HG02678 (cell line): ENCODE data around the gene C10orf90.

ENCODE experiments used
- ATAC-seq: cut with Tn5 transposase; IDR thresholded peaks from one replicate; pipeline ENCODE4 v1.9.1; 2021; ENCODE audit warnings: mild to moderate bottlenecking, moderate library complexity; ENCODE audit not compliant: unreplicated experiment

C10orf90 gene

GRCh38 chr10:126670056-126670894 lies at the start of gene C10orf90:
TSS of gene C10orf90 (minus strand) at chr10:126670693. CDS start at chr10:126670480, 213 bp downstream.
- ATAC-seq, result no peak

GRCh38 chr10:126716366-126716765 lies 45.9 kb upstream of the C10orf90 start:
- no peak for ATAC-seq

- no peak for ATAC-seq
Observed at GRCh38 chr10:126713594-126713993, 43.1 kb upstream of the C10orf90 start.

- no peak for ATAC-seq
Observed at GRCh38 chr10:126712681-126713080, 42.2 kb upstream of the C10orf90 start.

GRCh38 chr10:126705951-126706565 lies 35.6 kb upstream of the C10orf90 start:
- no peak for ATAC-seq

GRCh38 chr10:126705131-126705530 lies 34.6 kb upstream of the C10orf90 start:
- ATAC-seq, result no peak

- ATAC-seq, result no peak
Observed at GRCh38 chr10:126704649-126705048, 34.2 kb upstream of the C10orf90 start.

- ATAC-seq, result no peak
Observed at GRCh38 chr10:126702181-126702580, 31.7 kb upstream of the C10orf90 start.

- no peak for ATAC-seq
Observed at GRCh38 chr10:126701526-126701925, 31.0 kb upstream of the C10orf90 start.

- no peak for ATAC-seq
Observed at GRCh38 chr10:126696684-126697083, 26.2 kb upstream of the C10orf90 start.

GRCh38 chr10:126691456-126691855 lies 21.0 kb upstream of the C10orf90 start:
- ATAC-seq, result no peak

- ATAC-seq, result no peak
Observed at GRCh38 chr10:126690534-126690933, 20.0 kb upstream of the C10orf90 start.

- no peak for ATAC-seq
Observed at GRCh38 chr10:126689461-126689994, 19.0 kb upstream of the C10orf90 start.

- no peak for ATAC-seq
Observed at GRCh38 chr10:126687121-126687606, 16.7 kb upstream of the C10orf90 start.

- ATAC-seq, result no peak
Observed at GRCh38 chr10:126686719-126687118, 16.2 kb upstream of the C10orf90 start.

- no peak for ATAC-seq
Observed at GRCh38 chr10:126686268-126686667, 15.8 kb upstream of the C10orf90 start.

GRCh38 chr10:126685756-126686155 lies 15.3 kb upstream of the C10orf90 start:
- no peak for ATAC-seq

- ATAC-seq, result no peak
Observed at GRCh38 chr10:126684171-126684745, 13.8 kb upstream of the C10orf90 start.

GRCh38 chr10:126683466-126683865 lies 13.0 kb upstream of the C10orf90 start:
- no peak for ATAC-seq

- no peak for ATAC-seq
Observed at GRCh38 chr10:126675656-126676438, 5.4 kb upstream of the C10orf90 start.
